PFSK-1 (cell line): Measurements from ENCODE around the gene GMEB2.

Source experiments
- POLR2AphosphoS5 ChIP-seq: IDR thresholded peaks from 2 replicates; pipeline ENCODE4 v1.6.1; 2012; ENCODE audit warnings: low read depth, mild to moderate bottlenecking, control low read depth, low read length, moderate library complexity
- REST ChIP-seq, 2 experiments: IDR thresholded peaks; 2 replicates each; pipeline versions ENCODE4 v1.6.1 to v1.8.0; 2011 to 2012; ENCODE audit warnings: low read depth in 2 of 2, low read length in 2 of 2, control low read depth in 1 of 2, inconsistent platforms in 1 of 2, mild to moderate bottlenecking in 1 of 2, moderate library complexity in 1 of 2; ENCODE audit not compliant: insufficient read depth in 1 of 2
- TAF1 ChIP-seq: IDR thresholded peaks from 2 replicates; pipeline ENCODE4 v1.6.1; 2012; ENCODE audit warnings: low read length, control low read depth, borderline replicate concordance; ENCODE audit not compliant: insufficient read depth

GRCh38 chr20:63556873-63557478 lies 69.9 kb downstream of the GMEB2 start:
- TF ChIP-seq POLR2AphosphoS5 (no peak), REST (IDR thresholded peaks at IDR 0.05; ENCODE audit: insufficient read depth in 1 of 2, low read depth in 2 of 2, low read length in 2 of 2) (no peak), TAF1 (no peak)
